Testis (tissue), 2 donors: ENCODE measurements around the gene KCTD15.

Experiments used
- CTCF ChIP-seq, 3 experiments: fragments of 450-650 bp in 2 of 3; fragments of 200-600 bp in 1 of 3; sonication (generic) in 1 of 3; IDR thresholded peaks; one replicate each; pipeline ENCODE4 v1.5.1; 2016 to 2019; ENCODE audit warnings: antibody characterized with exemption in 3 of 3, mild to moderate bottlenecking in 2 of 3, moderate library complexity in 1 of 3
- POLR2A ChIP-seq: fragments of 450-650 bp; IDR thresholded peaks from one replicate; pipeline ENCODE4 v1.6.1; 2017; ENCODE audit warnings: antibody characterized with exemption, mild to moderate bottlenecking, moderate library complexity

DNA sequence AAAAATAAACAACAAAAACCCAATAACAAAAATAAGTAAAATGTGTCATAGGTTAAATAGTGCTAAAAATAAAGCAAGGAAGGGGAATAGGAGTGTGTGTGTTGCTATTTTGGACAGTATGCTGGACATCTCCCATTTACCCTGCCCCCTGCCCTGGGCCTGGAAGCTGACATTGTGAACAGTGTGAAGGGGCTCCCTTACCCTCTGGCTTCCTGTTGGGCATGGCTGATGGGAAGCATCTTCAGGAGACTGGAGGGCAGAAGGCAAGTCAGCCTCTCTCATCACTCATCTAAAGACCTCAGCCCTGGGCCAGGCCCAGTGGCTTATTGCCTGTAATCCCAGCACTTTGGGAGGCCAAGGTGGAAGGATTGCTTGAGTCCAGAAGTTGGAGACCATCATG, 26.7 kb downstream of the KCTD15 start:
- TF ChIP-seq CTCF (IDR thresholded peaks at IDR 0.05) (no peak), POLR2A (no peak)
